Activated CD8-positive, alpha-beta memory T cell treated with anti-CD3 and anti-CD28 coated beads for 36 hours (primary cell): ENCODE measurements around the gene ZNF23. TPM values are rescaled to one million over a fixed set of nuclear protein-coding genes. Genes with fewer than 3 reads are reported as not detected.

Source experiments
- CTCF ChIA-PET: fragments of 350-600 bp; sonication (Branson Sonifier 250); formaldehyde crosslinking; loops from one replicate; lab custom pipeline; 2021; ENCODE audit warnings: antibody characterized with exemption; lab: Charles Lee
- POLR2A ChIA-PET: fragments of 350-600 bp; sonication (Branson Sonifier 250); formaldehyde crosslinking; loops from one replicate; lab custom pipeline; 2021; ENCODE audit warnings: antibody characterized with exemption; lab: Charles Lee
- total RNA-seq, 2 experiments: library from RNA; stranded (reverse); gene quantifications; one replicate each; pipeline ENCODE4 v1.2.3, GENCODE V29; 2021

The ZNF23 gene
- total RNA-seq, 2 experiments from 2014 or later: 8.7 to 9.9 TPM

GRCh38 chr16:71436473-71436872 lies 25.6 kb downstream of the ZNF23 start:
- POLR2A ChIA-PET: no interaction called here
- CTCF ChIA-PET: interaction anchor here (0.6 kb wide), 1 partner anchor 49 kb away, joined by 3 read pairs; no protein-coding TSS in a partner anchor

- POLR2A ChIA-PET: no interaction called here
- CTCF ChIA-PET: interaction anchor here (1.6 kb wide), 1 partner anchor 20 kb away, joined by 5 read pairs; no protein-coding TSS in a partner anchor
Observed at GRCh38 chr16:71432906-71433305, 29.1 kb downstream of the ZNF23 start.

DNA sequence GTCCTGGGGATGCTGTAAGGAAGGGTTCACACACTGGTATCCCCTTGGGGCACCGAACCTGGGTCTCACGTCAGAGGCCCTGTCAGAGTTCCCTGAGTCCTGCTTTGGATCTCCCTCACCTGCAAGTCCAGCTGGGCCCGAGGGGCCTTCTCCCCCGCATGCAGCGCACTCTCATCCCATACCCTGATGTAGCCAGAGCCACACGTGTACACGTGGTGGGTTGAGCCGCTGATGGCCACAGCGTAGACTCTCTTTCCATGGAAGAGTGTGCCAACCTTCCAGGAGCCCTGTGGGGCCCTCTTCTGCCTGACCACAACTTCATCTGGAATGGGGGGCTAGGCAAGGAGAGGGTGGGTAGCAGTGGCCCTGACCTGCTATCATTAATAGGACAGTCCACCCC lies 30.1 kb downstream of the ZNF23 start:
- POLR2A ChIA-PET: no interaction called here
- CTCF ChIA-PET: interaction anchor here (1.6 kb wide), 1 partner anchor 19 kb away, joined by 5 read pairs; no protein-coding TSS in a partner anchor

- ChIA-PET POLR2A (no interaction called here), CTCF (no interaction called here)
Observed at GRCh38 chr16:71431176-71431575, 30.9 kb downstream of the ZNF23 start.

DNA sequence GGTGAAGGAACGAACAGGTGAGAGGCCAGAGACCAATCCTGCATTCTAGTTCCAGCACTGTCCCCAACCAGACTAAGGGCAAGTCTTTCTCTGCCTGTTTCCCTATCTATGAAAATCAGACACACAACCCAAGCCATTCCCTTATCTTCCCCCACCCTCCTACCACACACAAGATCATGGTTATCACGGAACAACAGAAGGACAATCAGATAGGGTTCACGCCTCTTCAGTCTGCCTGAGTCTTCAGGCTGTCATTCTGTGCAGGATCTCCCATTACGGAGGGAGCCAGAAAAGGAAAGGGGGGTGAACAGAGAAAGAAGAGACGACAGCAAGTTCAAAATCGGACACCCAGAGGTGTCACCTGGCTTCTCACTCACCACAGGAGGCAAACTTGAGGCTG lies 31.3 kb downstream of the ZNF23 start:
- CTCF ChIA-PET: interaction anchor here (1.6 kb wide), 1 partner anchor 18 kb away, joined by 5 read pairs; no protein-coding TSS in a partner anchor
- POLR2A ChIA-PET: no interaction called here

- POLR2A ChIA-PET: no interaction called here
- CTCF ChIA-PET: interaction anchor here (0.9 to 1.6 kb wide), 3 partner anchors 16 to 70 kb away, joined by 3 to 5 read pairs (median 4); no protein-coding TSS in a partner anchor
Observed at GRCh38 chr16:71429581-71429980, 32.5 kb downstream of the ZNF23 start.

DNA sequence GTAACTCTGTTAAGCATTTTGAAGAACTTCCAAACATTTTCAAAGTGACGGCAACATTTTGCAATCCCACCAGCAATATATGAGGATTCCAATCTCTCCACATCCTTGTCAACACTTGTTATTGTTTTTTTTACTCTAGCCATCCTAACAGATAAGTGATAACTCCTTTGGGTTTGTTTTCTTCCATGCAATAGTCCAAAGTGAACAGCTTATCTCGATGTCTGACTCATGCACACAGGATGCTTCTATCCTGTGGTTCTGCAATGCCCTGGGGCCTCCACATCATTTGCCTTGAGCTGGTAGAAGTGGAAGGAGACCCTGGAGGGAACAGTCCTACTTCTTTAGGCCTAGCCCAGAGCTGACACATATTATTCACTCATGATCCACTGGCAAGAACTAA lies 33.2 kb downstream of the ZNF23 start:
- POLR2A ChIA-PET: no interaction called here
- CTCF ChIA-PET: interaction anchor here (0.9 to 1.6 kb wide), 4 partner anchors 15 to 71 kb away, joined by 3 to 5 read pairs (median 4); no protein-coding TSS in a partner anchor

DNA sequence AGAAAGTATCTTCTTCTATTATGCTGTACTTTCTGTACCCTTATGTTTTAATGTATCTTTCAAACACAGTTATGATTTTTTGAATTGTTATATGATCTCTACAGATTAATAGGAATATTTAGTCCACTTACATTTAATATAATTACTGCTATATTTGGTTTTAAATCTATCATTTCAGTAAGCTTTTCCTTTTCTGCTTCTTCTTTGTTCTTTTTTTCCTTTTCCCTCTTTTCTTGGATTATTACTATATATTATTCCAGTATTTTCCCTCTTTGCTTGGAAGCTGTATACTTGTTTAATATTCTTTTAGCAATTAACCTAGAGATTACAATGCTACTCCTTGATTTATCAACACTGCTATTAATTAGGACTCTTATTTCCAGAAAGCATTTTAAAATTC lies 33.7 kb downstream of the ZNF23 start:
- CTCF ChIA-PET: interaction anchor here (1.0 kb wide), 1 partner anchor 72 kb away, joined by 3 read pairs; no protein-coding TSS in a partner anchor
- POLR2A ChIA-PET: no interaction called here

DNA sequence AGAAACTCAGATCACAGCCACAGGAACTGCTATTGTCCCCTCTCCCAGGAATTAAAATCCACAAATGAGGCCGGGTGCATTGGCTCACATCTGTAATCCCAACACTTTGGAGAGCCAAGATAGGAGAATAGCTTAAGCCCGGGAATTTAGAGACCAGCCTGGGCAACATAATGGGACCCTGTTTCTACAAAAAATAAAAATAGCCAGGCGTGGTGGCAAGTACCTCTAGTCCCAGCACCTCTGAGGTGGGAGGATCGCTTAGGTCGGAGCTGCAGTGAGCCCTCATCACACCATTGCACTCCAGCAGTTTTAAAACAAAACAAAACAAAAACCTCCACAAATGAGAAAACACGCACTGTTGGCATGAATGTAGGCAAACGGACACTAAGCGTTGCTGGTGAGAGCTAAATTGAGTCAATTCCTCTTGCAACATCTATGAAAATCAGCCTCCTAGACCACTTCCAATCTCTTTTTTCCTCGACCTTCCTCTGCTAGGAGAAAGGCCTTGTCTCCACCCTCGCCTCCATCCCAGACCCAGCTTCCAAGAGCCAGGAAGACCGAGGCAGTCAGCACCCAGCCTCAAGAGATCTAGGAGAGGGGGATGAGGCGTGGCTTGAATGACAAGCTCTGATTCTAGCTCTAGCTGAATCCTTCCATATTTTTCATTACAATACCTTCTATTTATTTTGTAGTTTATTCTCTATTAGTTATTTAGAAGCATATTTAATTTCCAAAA lies 35.0 kb downstream of the ZNF23 start:
- ChIA-PET CTCF (interaction anchor here (0.6 to 3.0 kb wide), 2 partner anchors 15 to 71 kb away, joined by 3 to 18 read pairs; no protein-coding TSS in a partner anchor), POLR2A (interaction anchor here (1.2 kb wide), 1 partner anchor 138 kb away, joined by 3 read pairs; no protein-coding TSS in a partner anchor)

GRCh38 chr16:71426069-71426879 lies 35.8 kb downstream of the ZNF23 start:
- ChIA-PET CTCF (interaction anchor here (0.6 to 3.0 kb wide), 3 partner anchors 14 to 72 kb away, joined by 3 to 18 read pairs (median 3); partner anchors contain the start of gene ZNF23), POLR2A (interaction anchor here (1.2 kb wide), 1 partner anchor 139 kb away, joined by 3 read pairs; no protein-coding TSS in a partner anchor)

DNA sequence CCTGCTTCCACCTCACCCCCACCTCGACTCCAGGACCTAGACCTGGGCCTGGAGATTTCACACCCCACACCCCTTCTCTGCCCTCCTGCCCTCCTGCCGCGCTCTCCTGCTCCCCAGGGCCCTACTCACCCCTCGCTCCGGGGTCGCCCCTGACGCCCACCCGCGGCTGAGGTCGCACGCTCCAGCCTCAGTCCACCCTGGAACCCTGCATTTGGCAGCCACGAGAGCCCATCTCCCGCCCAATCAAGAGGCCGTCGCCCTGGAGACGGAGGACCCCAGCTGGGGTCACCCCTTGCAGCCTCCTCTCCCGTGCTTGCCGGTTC lies 36.3 kb downstream of the ZNF23 start:
- ChIA-PET POLR2A (no interaction called here), CTCF (interaction anchor here (0.8 to 3.0 kb wide), 2 partner anchors 14 to 36 kb away, joined by 3 to 18 read pairs; partner anchors contain the start of gene ZNF23)

GRCh38 chr16:71424626-71425025 lies 37.4 kb downstream of the ZNF23 start:
- ChIA-PET CTCF (interaction anchor here (3.0 kb wide), 2 partner anchors 12 kb away, joined by 16 to 18 read pairs; no protein-coding TSS in a partner anchor), POLR2A (no interaction called here)

- POLR2A ChIA-PET: no interaction called here
- CTCF ChIA-PET: interaction anchor here (3.0 kb wide), 1 partner anchor 11 kb away, joined by 16 read pairs; no protein-coding TSS in a partner anchor
Observed at GRCh38 chr16:71423865-71424264, 38.2 kb downstream of the ZNF23 start.

DNA sequence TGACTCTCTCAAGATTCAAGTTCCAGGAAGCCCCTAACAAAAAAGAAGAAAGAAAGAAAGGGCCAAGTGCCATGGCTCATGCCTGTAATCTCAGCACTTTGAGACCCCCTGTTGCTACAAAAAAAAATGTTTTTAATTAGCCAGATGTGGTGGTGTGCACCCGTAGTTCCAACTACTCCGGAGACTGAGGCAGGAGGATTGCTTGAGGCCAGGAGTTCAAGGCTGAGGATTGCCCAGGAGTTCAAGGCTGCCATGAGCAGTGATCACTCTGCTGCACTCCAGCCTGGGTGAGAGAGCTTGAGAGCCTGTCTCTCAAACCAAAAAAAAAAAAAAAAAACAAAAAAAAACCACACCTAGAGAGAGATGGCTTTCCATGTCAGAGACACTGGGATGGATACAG lies 39.0 kb downstream of the ZNF23 start:
- POLR2A ChIA-PET: no interaction called here
- CTCF ChIA-PET: interaction anchor here (3.0 kb wide), 1 partner anchor 10 kb away, joined by 16 read pairs; no protein-coding TSS in a partner anchor

DNA sequence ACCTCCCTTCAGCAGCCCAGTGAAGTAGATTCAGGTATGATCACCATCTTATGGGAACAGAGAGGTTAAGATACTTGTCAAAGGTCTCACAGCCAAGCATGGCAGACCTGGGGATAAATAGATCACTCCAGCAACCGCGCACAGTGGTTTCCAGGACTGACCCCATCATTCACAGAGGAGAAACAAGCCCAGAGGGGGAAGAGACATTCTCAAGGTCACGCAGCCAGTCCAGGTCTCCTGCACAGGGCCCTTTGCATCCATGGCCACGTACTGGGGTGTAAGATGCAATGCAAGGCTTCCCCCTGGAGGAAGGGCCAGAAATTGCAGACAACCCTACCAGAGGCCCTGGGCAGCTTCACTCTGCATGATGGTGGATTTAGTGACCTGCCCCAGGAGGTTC lies 40.1 kb downstream of the ZNF23 start:
- CTCF ChIA-PET: interaction anchor here (0.6 to 3.0 kb wide), 2 partner anchors 9 to 188 kb away, joined by 3 to 16 read pairs; no protein-coding TSS in a partner anchor
- POLR2A ChIA-PET: no interaction called here

GRCh38 chr16:71414038-71414437 lies 48.0 kb downstream of the ZNF23 start:
- CTCF ChIA-PET: interaction anchor here (1.0 to 4.5 kb wide), 4 partner anchors 15 to 124 kb away, joined by 3 to 54 read pairs (median 4); no protein-coding TSS in a partner anchor
- POLR2A ChIA-PET: no interaction called here

GRCh38 chr16:71413341-71413740 lies 48.7 kb downstream of the ZNF23 start:
- ChIA-PET CTCF (interaction anchor here (0.6 to 4.5 kb wide), 23 partner anchors 8 to 675 kb away, joined by 3 to 54 read pairs (median 4); no protein-coding TSS in a partner anchor), POLR2A (no interaction called here)

GRCh38 chr16:71412270-71413160 lies 49.5 kb downstream of the ZNF23 start:
- POLR2A ChIA-PET: no interaction called here
- CTCF ChIA-PET: interaction anchor here (0.6 to 4.5 kb wide), 28 partner anchors 8 to 674 kb away, joined by 3 to 54 read pairs (median 4); no protein-coding TSS in a partner anchor
